ENCODE measurements around the gene MARVELD2.

DNA sequence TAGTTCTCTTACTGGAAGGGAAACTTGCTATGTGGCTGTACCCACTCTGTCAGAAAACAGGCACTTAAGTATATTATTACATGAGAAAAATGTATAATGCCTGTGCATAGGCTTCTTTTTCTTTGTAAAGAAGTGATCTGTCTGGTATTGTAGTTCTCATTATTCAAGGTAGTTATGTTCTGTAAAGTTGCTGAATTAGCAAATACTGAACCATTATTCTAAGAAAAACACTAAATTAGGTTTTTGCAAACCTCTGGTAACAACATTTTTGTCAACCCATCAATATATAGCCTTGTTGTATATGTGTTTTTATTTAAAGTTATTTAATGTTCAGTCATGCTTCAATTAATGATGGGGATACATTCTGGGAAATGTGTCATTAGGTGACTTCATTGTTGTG is 36.5 kb upstream of the MARVELD2 start:
- TF ChIP-seq GATA3 (IDR thresholded peaks at IDR 0.05; ENCODE audit: low read depth, low read length), result no peak
- TF ChIP-seq GATA2 (IDR thresholded peaks at IDR 0.05; ENCODE audit: low read depth, low read length), result no peak

All from SH-SY5Y (cell line).